ENCODE data around the gene INSRR.

Gene INSRR

GRCh38 chr1:156794506-156795373 is 64.2 kb downstream of the INSRR start:
- ATAC-seq (ENCODE audit: insufficient read depth, low read depth): peak; percentile 73
- no peaks in the 10 kb centered on the region for H3K4me1 ChIP-seq (ENCODE audit: insufficient read depth, low read length)
- no peaks in the 10 kb centered on the region for H3K79me2 ChIP-seq (ENCODE audit: insufficient read depth, low read length)
- peaks cover 2% of the 10 kb centered on the region; the same call in 1 of the 2 replicates for H4K20me1 ChIP-seq (ENCODE audit: insufficient read depth, low read length)
- no peaks in the 10 kb centered on the region for H3K27me3 ChIP-seq (ENCODE audit: insufficient read depth, low read length, poor library complexity)
- no peak overlapping the region for H2AFZ ChIP-seq (ENCODE audit: low read depth, low read length)
- H3K27ac ChIP-seq (ENCODE audit: low read length): no peak overlapping the region
- H3K9ac ChIP-seq (ENCODE audit: low read depth, low read length): no peak overlapping the region
- H3K36me3 ChIP-seq (ENCODE audit: insufficient read depth, low read length): peaks cover 97% of the 10 kb centered on the region
- DNase-seq: peak; percentile 18
- no peaks in the 10 kb centered on the region for H3K9me3 ChIP-seq (ENCODE audit: insufficient read depth, low read length, severe bottlenecking)
- no peak overlapping the region for H3K4me2 ChIP-seq (ENCODE audit: insufficient read depth, low read length)
- H3K4me3 ChIP-seq (ENCODE audit: low read depth in 1 of 2, low read length in 2 of 2): no peak overlapping the region
- no peak for TF ChIP-seq EZH2 (IDR thresholded peaks at IDR 0.05; ENCODE audit: borderline replicate concordance, low read depth, low read length, severe bottlenecking)
- no peak for TF ChIP-seq CTCF (IDR thresholded peaks at IDR 0.05; ENCODE audit: borderline replicate concordance, extremely low read depth, low read length, poor library complexity, severe bottlenecking)

All from DND-41 (cell line).